Gastroesophageal sphincter (tissue), 3 donors: ENCODE data around the gene RANBP3.

Source experiments
- CTCF ChIP-seq, 4 experiments: fragments of 200-600 bp in 2 of 4; fragments of 450-650 bp in 2 of 4; sonication (generic) in 1 of 4; IDR thresholded peaks; one replicate each; pipeline ENCODE4 v1.5.1; 2017 to 2019; ENCODE audit warnings: antibody characterized with exemption in 4 of 4, mild to moderate bottlenecking in 2 of 4, moderate library complexity in 2 of 4
- POLR2A ChIP-seq, 2 donors: fragments of 450-650 bp; IDR thresholded peaks; one replicate each; pipeline ENCODE4 v1.6.1; 2017; ENCODE audit warnings: antibody characterized with exemption in 2 of 2, mild to moderate bottlenecking in 2 of 2, moderate library complexity in 1 of 2
- POLR2AphosphoS5 ChIP-seq: sonication (generic); formaldehyde crosslinking; IDR thresholded peaks from one replicate; pipeline ENCODE4 v1.6.1; 2017; ENCODE audit warnings: antibody characterized with exemption

GRCh38 chr19:5958074-5958850 is 19.7 kb downstream of the RANBP3 start:
- no peak for TF ChIP-seq CTCF (IDR thresholded peaks at IDR 0.05)
- no peak for TF ChIP-seq POLR2A (IDR thresholded peaks at IDR 0.05)
- TF ChIP-seq POLR2AphosphoS5 = no peak
